ENCODE data around the gene PRKN.

The PRKN gene

GRCh38 chr6:161613711-161614110, 1113.9 kb downstream of the PRKN start:
- no peaks in the 10 kb centered on the region for H3K79me2 ChIP-seq (ENCODE audit: low read length)
- H3K4me1 ChIP-seq (ENCODE audit: low read length) = no peaks in the 10 kb centered on the region
- TF ChIP-seq EZH2 (optimal IDR thresholded peaks at IDR 0.05; ENCODE audit: low read depth, low read length) (no peak), EZH2phosphoT487 (IDR thresholded peaks at IDR 0.05; ENCODE audit: low read length) (no peak), CTCF (IDR thresholded peaks at IDR 0.05; ENCODE audit: low read length) (no peak)
- no peak overlapping the region for H3K4me3 ChIP-seq (ENCODE audit: low read length)
- H3K9ac ChIP-seq (ENCODE audit: low read length) = no peak overlapping the region
- H2AFZ ChIP-seq (ENCODE audit: low read length) = no peak overlapping the region
- H4K20me1 ChIP-seq (ENCODE audit: insufficient read depth, low read length) = no peaks in the 10 kb centered on the region
- no peak overlapping the region for H3K27ac ChIP-seq (ENCODE audit: low read length)
- H3K36me3 ChIP-seq (replicated peaks; ENCODE audit: insufficient read depth, low read length) = no peaks in the 10 kb centered on the region
- H3K9me3 ChIP-seq (replicated peaks; ENCODE audit: insufficient read depth, low read length) = no peaks in the 10 kb centered on the region
- H3K9me2 ChIP-seq (replicated peaks; ENCODE audit: insufficient read depth, low read length) = no peaks in the 10 kb centered on the region
- H3K27me3 ChIP-seq (replicated peaks; ENCODE audit: insufficient read depth, low read length) = no peaks in the 10 kb centered on the region
- no peaks in the 10 kb centered on the region for H3F3A ChIP-seq (ENCODE audit: insufficient read depth, low read length)
- H3K4me2 ChIP-seq (ENCODE audit: low read depth, low read length) = no peak overlapping the region
- no peak for DNase-seq

DNA sequence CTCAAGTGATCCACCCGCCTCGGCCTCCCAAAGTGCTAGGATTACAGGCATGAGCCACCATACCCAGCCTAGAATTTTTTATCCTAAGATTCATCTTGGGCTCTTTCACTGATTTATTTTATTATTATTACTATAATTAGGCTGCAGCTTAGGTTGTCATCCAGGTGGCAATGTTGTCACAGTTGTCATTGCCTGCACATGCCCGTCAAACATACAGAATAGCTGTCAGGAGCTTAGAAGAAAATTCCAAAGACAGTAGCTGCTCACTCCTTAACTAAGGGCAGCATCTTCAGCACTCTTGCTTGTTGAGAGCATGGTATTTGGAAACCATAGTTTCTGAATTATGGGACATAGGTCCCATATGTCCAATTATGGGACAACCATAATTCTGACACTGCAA, 1118.8 kb downstream of the PRKN start:
- Histone ChIP-seq H3K27me3 (replicated peaks; ENCODE audit: insufficient read depth, low read length) (no peaks in the 10 kb centered on the region), H3K4me3 (ENCODE audit: low read length) (no peak overlapping the region), H3F3A (ENCODE audit: insufficient read depth, low read length) (no peaks in the 10 kb centered on the region), H3K9me3 (replicated peaks; ENCODE audit: insufficient read depth, low read length) (no peaks in the 10 kb centered on the region), H4K20me1 (ENCODE audit: insufficient read depth, low read length) (no peaks in the 10 kb centered on the region), H3K4me2 (ENCODE audit: low read depth, low read length) (no peak overlapping the region), H3K9ac (ENCODE audit: low read length) (no peak overlapping the region), H2AFZ (ENCODE audit: low read length) (no peak overlapping the region), H3K27ac (ENCODE audit: low read length) (no peak overlapping the region), H3K4me1 (ENCODE audit: low read length) (no peaks in the 10 kb centered on the region), H3K79me2 (ENCODE audit: low read length) (no peaks in the 10 kb centered on the region), H3K9me2 (replicated peaks; ENCODE audit: insufficient read depth, low read length) (no peaks in the 10 kb centered on the region), H3K36me3 (replicated peaks; ENCODE audit: insufficient read depth, low read length) (no peaks in the 10 kb centered on the region)
- no peak for DNase-seq
- no peak for TF ChIP-seq EZH2phosphoT487 (IDR thresholded peaks at IDR 0.05; ENCODE audit: low read length)
- no peak for TF ChIP-seq EZH2 (optimal IDR thresholded peaks at IDR 0.05; ENCODE audit: low read depth, low read length)
- no peak for TF ChIP-seq CTCF (IDR thresholded peaks at IDR 0.05; ENCODE audit: low read length)

- no peaks in the 10 kb centered on the region for H3K27me3 ChIP-seq (replicated peaks; ENCODE audit: insufficient read depth, low read length)
- H3K4me2 ChIP-seq (ENCODE audit: low read depth, low read length) = no peak overlapping the region
- no peaks in the 10 kb centered on the region for H3K9me3 ChIP-seq (replicated peaks; ENCODE audit: insufficient read depth, low read length)
- no peaks in the 10 kb centered on the region for H4K20me1 ChIP-seq (ENCODE audit: insufficient read depth, low read length)
- H3K4me1 ChIP-seq (ENCODE audit: low read length) = no peaks in the 10 kb centered on the region
- H3K36me3 ChIP-seq (replicated peaks; ENCODE audit: insufficient read depth, low read length) = no peaks in the 10 kb centered on the region
- no peak overlapping the region for H3K4me3 ChIP-seq (ENCODE audit: low read length)
- no peak for DNase-seq
- H2AFZ ChIP-seq (ENCODE audit: low read length) = no peak overlapping the region
- no peak for TF ChIP-seq EZH2 (optimal IDR thresholded peaks at IDR 0.05; ENCODE audit: low read depth, low read length)
- no peak for TF ChIP-seq EZH2phosphoT487 (IDR thresholded peaks at IDR 0.05; ENCODE audit: low read length)
- TF ChIP-seq CTCF (IDR thresholded peaks at IDR 0.05; ENCODE audit: low read length) = no peak
- H3F3A ChIP-seq (ENCODE audit: insufficient read depth, low read length) = no peaks in the 10 kb centered on the region
- no peaks in the 10 kb centered on the region for H3K79me2 ChIP-seq (ENCODE audit: low read length)
- no peak overlapping the region for H3K9ac ChIP-seq (ENCODE audit: low read length)
- no peak overlapping the region for H3K27ac ChIP-seq (ENCODE audit: low read length)
- H3K9me2 ChIP-seq (replicated peaks; ENCODE audit: insufficient read depth, low read length) = no peaks in the 10 kb centered on the region
These were observed 1119.8 kb downstream of the PRKN start for GRCh38 chr6:161607696-161608297.
